ENCODE data around the gene TNNT3. TPM values are rescaled to one million over a fixed set of nuclear protein-coding genes. Genes with fewer than 3 reads are reported as not detected.

TNNT3 gene
- total RNA-seq, 1 experiment from 2014 or later = 0.88 TPM

DNA sequence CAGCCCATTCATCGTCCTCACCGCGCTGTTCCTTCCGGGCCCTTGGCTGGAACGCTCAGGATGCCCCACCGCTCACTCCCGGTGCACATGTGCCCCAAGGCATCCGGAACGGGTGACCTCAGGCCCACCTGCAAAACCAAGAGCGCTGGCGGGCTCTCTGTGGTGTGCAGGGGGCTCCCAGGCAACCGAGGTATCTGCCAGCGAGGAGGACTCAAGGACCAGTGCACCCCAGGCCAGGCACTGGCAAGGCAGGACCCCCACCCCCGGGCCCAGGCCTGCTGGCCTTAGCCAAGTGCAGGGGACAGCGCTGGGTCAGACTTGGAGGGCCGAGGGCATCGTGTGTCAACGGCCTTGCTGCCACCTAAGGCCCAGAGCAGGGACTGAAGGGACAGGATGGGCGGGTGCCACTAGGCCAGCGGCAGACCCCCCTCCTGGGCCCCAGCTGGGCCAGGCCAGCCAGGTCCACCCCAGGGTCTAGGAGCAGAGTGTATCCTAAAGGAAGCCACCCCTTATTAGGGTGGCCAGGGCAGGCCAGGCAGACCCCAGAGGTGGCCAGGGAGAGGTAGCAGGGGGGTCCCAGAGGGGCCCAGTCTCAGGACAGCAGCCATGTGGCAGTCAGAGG lies 8.5 kb downstream of the TNNT3 start:
- Histone ChIP-seq H3K4me3 (ENCODE audit: low read depth, low read length) (no peak overlapping the region), H3K9me3 (no peaks in the 10 kb centered on the region), H3K27me3 (replicated peaks; ENCODE audit: control insufficient read depth, insufficient read depth, low read length) (no peaks in the 10 kb centered on the region), H3K36me3 (ENCODE audit: control insufficient read depth, insufficient read depth, low read length) (no peaks in the 10 kb centered on the region), H3K4me1 (no peaks in the 10 kb centered on the region; the same call in 1 of the 2 replicates)
- ChIA-PET CTCF (no interaction called here), POLR2A (no interaction called here)
- Mint-ChIP-seq H3K27me3 (ENCODE audit: insufficient read depth, unreplicated experiment) (peaks cover 3% of the 10 kb centered on the region), H3K4me1 (ENCODE audit: low read depth, unreplicated experiment) (peaks cover 8% of the 10 kb centered on the region), H3K9me3 (ENCODE audit: unreplicated experiment) (no peaks in the 10 kb centered on the region), H3K36me3 (ENCODE audit: insufficient read depth, unreplicated experiment) (no peaks in the 10 kb centered on the region), H3K4me3 (ENCODE audit: unreplicated experiment) (no peak overlapping the region), H3K27ac (ENCODE audit: unreplicated experiment) (no peak overlapping the region)
- DNase-seq = peak in 1 of 2 experiments; percentile 32
- BruUV-seq (replicated peaks) = no TSS peak
- intact Hi-C loops (cut with micrococcal nuclease; ENCODE audit: unreplicated experiment) = no loop called here
- TF ChIP-seq, protein P1, sequence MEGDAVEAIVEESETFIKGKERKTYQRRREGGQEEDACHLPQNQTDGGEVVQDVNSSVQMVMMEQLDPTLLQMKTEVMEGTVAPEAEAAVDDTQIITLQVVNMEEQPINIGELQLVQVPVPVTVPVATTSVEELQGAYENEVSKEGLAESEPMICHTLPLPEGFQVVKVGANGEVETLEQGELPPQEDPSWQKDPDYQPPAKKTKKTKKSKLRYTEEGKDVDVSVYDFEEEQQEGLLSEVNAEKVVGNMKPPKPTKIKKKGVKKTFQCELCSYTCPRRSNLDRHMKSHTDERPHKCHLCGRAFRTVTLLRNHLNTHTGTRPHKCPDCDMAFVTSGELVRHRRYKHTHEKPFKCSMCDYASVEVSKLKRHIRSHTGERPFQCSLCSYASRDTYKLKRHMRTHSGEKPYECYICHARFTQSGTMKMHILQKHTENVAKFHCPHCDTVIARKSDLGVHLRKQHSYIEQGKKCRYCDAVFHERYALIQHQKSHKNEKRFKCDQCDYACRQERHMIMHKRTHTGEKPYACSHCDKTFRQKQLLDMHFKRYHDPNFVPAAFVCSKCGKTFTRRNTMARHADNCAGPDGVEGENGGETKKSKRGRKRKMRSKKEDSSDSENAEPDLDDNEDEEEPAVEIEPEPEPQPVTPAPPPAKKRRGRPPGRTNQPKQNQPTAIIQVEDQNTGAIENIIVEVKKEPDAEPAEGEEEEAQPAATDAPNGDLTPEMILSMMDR (IDR thresholded peaks at IDR 0.05; ENCODE audit: insufficient read depth in 1 of 2, low read depth in 1 of 2, low read length in 1 of 2, severe bottlenecking in 1 of 2, unreplicated experiment in 1 of 2) = no peak

- no peak overlapping the region for H3K4me3 Mint-ChIP-seq (ENCODE audit: unreplicated experiment)
- Histone ChIP-seq H3K36me3 (ENCODE audit: control insufficient read depth, insufficient read depth, low read length) (no peaks in the 10 kb centered on the region), H3K4me1 (no peaks in the 10 kb centered on the region; the same call in 1 of the 2 replicates), H3K9me3 (no peaks in the 10 kb centered on the region), H3K4me3 (ENCODE audit: low read depth, low read length) (no peak overlapping the region), H3K27me3 (replicated peaks; ENCODE audit: control insufficient read depth, insufficient read depth, low read length) (no peaks in the 10 kb centered on the region)
- BruUV-seq (replicated peaks) = no TSS peak
- no peaks in the 10 kb centered on the region for H3K36me3 Mint-ChIP-seq (ENCODE audit: insufficient read depth, unreplicated experiment)
- POLR2A ChIA-PET = no interaction called here
- CTCF ChIA-PET = no interaction called here
- no peaks in the 10 kb centered on the region for H3K9me3 Mint-ChIP-seq (ENCODE audit: unreplicated experiment)
- peaks cover 5% of the 10 kb centered on the region for H3K27me3 Mint-ChIP-seq (ENCODE audit: insufficient read depth, unreplicated experiment)
- peaks cover 8% of the 10 kb centered on the region for H3K4me1 Mint-ChIP-seq (ENCODE audit: low read depth, unreplicated experiment)
- intact Hi-C loops (cut with micrococcal nuclease; ENCODE audit: unreplicated experiment) = no loop called here
- H3K27ac Mint-ChIP-seq (ENCODE audit: unreplicated experiment) = no peak overlapping the region
- peak in 1 of 2 experiments; percentile 46 for DNase-seq
- TF ChIP-seq, protein P1 (IDR thresholded peaks at IDR 0.05; ENCODE audit: insufficient read depth in 1 of 2, low read depth in 1 of 2, low read length in 1 of 2, severe bottlenecking in 1 of 2, unreplicated experiment in 1 of 2) = no peak
These were observed 9.0 kb downstream of the TNNT3 start for GRCh38 chr11:1928470-1928890.

DNA sequence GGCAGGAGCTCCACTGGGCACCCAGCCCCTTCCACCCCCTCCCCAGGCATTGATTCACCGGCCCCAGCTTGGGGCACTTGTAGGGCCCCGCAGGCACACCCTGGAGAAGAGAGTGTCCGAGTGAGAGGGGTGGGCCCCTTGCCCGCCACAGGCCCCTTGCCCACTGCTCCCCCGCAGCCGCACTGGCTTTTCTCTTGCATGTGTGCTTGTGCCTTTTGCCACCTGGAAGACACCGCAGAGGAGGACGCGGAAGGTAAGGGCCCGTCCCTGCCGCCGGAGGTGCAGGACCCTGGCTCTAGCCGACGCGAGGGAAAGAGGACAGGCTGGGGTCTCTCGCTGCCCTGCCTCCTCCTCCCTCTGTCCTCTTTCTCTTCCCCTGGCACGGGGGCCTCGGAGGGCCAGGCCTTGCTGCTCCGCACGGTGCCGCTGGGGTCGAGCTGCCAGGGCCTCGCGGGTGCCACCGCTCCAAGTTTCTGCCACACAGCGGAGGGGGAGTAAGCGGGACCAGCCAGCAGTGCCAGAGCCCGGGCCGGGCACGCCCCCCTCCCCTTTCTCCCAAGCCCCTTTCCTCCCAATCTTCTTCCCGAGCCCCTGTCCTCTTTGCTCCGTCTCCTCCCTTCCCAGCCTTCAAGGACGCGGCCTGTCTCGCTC lies 9.5 kb downstream of the TNNT3 start:
- Mint-ChIP-seq H3K4me3 (ENCODE audit: unreplicated experiment) (no peak overlapping the region), H3K36me3 (ENCODE audit: insufficient read depth, unreplicated experiment) (no peaks in the 10 kb centered on the region), H3K27ac (ENCODE audit: unreplicated experiment) (no peak overlapping the region), H3K4me1 (ENCODE audit: low read depth, unreplicated experiment) (peaks cover 8% of the 10 kb centered on the region), H3K9me3 (ENCODE audit: unreplicated experiment) (no peaks in the 10 kb centered on the region), H3K27me3 (ENCODE audit: insufficient read depth, unreplicated experiment) (peaks cover 5% of the 10 kb centered on the region)
- Histone ChIP-seq H3K27me3 (replicated peaks; ENCODE audit: control insufficient read depth, insufficient read depth, low read length) (no peaks in the 10 kb centered on the region), H3K36me3 (ENCODE audit: control insufficient read depth, insufficient read depth, low read length) (no peaks in the 10 kb centered on the region), H3K4me1 (no peaks in the 10 kb centered on the region; the same call in 1 of the 2 replicates), H3K9me3 (no peaks in the 10 kb centered on the region), H3K4me3 (ENCODE audit: low read depth, low read length) (no peak overlapping the region)
- DNase-seq = peak in 1 of 2 experiments; percentile 24
- ChIA-PET CTCF (no interaction called here), POLR2A (no interaction called here)
- BruUV-seq (replicated peaks) = no TSS peak
- intact Hi-C loops (cut with micrococcal nuclease; ENCODE audit: unreplicated experiment) = no loop called here
- TF ChIP-seq, protein P1 (IDR thresholded peaks at IDR 0.05; ENCODE audit: insufficient read depth in 1 of 2, low read depth in 1 of 2, low read length in 1 of 2, severe bottlenecking in 1 of 2, unreplicated experiment in 1 of 2) = no peak

All from Caco-2 (cell line).